Left renal cortex interstitium (tissue), 4 donors: Measurements from ENCODE around the gene MAP3K2. TPM values are rescaled to one million over a fixed set of nuclear protein-coding genes. Genes with fewer than 3 reads are reported as not detected.
"Not testable (repeated sequence)": the region's sequence is repeated elsewhere in the genome, so short reads cannot be mapped to it uniquely, and the experiment has no call there.

Source experiments
- DNase-seq, 4 donors: peaks; one replicate each; pipeline ENCODE4 v3.0.0-alpha.2; 2013; ENCODE audit warnings: low read depth in 4 of 4, low spot score in 2 of 4, missing footprints in 1 of 4
- polyA plus RNA-seq, 4 donors: library from polyadenylated mRNA; unstranded; fragments of 120-200 nt; gene quantifications; one replicate each; pipeline ENCODE4 v1.2.1, GENCODE V29; 2013; ENCODE audit not compliant: insufficient read length in 4 of 4

MAP3K2 gene
- polyA plus RNA-seq, 4 donors, result 23.2 to 32.1 (median 26.0) TPM

GRCh38 chr2:127356531-127356930 lies 31.2 kb downstream of the MAP3K2 start:
- DNase-seq, result no peak

- no peak for DNase-seq
Measured at GRCh38 chr2:127355407-127356008, 32.3 kb downstream of the MAP3K2 start.

GRCh38 chr2:127353873-127354676 lies 33.7 kb downstream of the MAP3K2 start:
- DNase-seq, result not testable (repeated sequence)

- DNase-seq, result not testable (repeated sequence)
Measured at GRCh38 chr2:127353223-127353622, 34.6 kb downstream of the MAP3K2 start.

- no peak for DNase-seq
Measured at GRCh38 chr2:127351603-127352002, 36.2 kb downstream of the MAP3K2 start.

GRCh38 chr2:127348426-127349000 lies 39.3 kb downstream of the MAP3K2 start:
- DNase-seq, result no peak

GRCh38 chr2:127347734-127348392 lies 39.9 kb downstream of the MAP3K2 start:
- no peak for DNase-seq

GRCh38 chr2:127347015-127347414 lies 40.8 kb downstream of the MAP3K2 start:
- no peak for DNase-seq

- no peak for DNase-seq
Measured at GRCh38 chr2:127343277-127343676, 44.5 kb downstream of the MAP3K2 start.

- no peak for DNase-seq
Measured at GRCh38 chr2:127342101-127342500, 45.7 kb downstream of the MAP3K2 start.

GRCh38 chr2:127332335-127332734 lies 55.4 kb downstream of the MAP3K2 start:
- DNase-seq, result no peak

GRCh38 chr2:127330753-127331152 lies 57.0 kb downstream of the MAP3K2 start:
- DNase-seq, result no peak

GRCh38 chr2:127326289-127326945 lies 61.4 kb downstream of the MAP3K2 start:
- no peak for DNase-seq

GRCh38 chr2:127324635-127325034 lies 63.1 kb downstream of the MAP3K2 start:
- DNase-seq, result peak in 2 of 4 donors; percentile 9 to 29

GRCh38 chr2:127321303-127321702 lies 66.5 kb downstream of the MAP3K2 start:
- no peak for DNase-seq

GRCh38 chr2:127320586-127321275 lies 67.0 kb downstream of the MAP3K2 start:
- no peak for DNase-seq

- DNase-seq, result no peak
Measured at GRCh38 chr2:127320067-127320466, 67.7 kb downstream of the MAP3K2 start.

GRCh38 chr2:127314193-127314988 lies 73.4 kb downstream of the MAP3K2 start:
- DNase-seq, result no peak

GRCh38 chr2:127313406-127313805 lies 74.4 kb downstream of the MAP3K2 start:
- no peak for DNase-seq
